ENCODE measurements around the gene SIMC1.

The SIMC1 gene

GRCh38 chr5:176317534-176318374 lies 79.5 kb downstream of the SIMC1 start:
- no peak overlapping the region for H3K4me3 Mint-ChIP-seq
- H3K9me3 Mint-ChIP-seq = no peaks in the 10 kb centered on the region
- no peaks in the 10 kb centered on the region for H3K4me1 Mint-ChIP-seq
- no peaks in the 10 kb centered on the region for H3K27me3 Mint-ChIP-seq
- no peak overlapping the region for H3K27ac Mint-ChIP-seq
- H3K36me3 Mint-ChIP-seq (ENCODE audit: low read depth) = peaks cover 23% of the 10 kb centered on the region
- ATAC-seq (no peak), DNase-seq (no peak)

GRCh38 chr5:176319827-176320554 lies 81.8 kb downstream of the SIMC1 start:
- no peak for DNase-seq
- no peak for ATAC-seq
- Mint-ChIP-seq H3K27me3 (no peaks in the 10 kb centered on the region), H3K4me1 (no peaks in the 10 kb centered on the region), H3K4me3 (no peak overlapping the region), H3K36me3 (ENCODE audit: low read depth) (peaks cover 13% of the 10 kb centered on the region), H3K27ac (no peak overlapping the region), H3K9me3 (no peaks in the 10 kb centered on the region)

- Mint-ChIP-seq H3K4me3 (no peak overlapping the region), H3K27ac (no peak overlapping the region), H3K36me3 (ENCODE audit: low read depth) (peaks cover 8% of the 10 kb centered on the region), H3K4me1 (no peaks in the 10 kb centered on the region), H3K9me3 (no peaks in the 10 kb centered on the region), H3K27me3 (no peaks in the 10 kb centered on the region)
- DNase-seq (no peak), ATAC-seq (no peak)
These were observed 82.4 kb downstream of the SIMC1 start for GRCh38 chr5:176320577-176320976.

- H3K36me3 Mint-ChIP-seq (ENCODE audit: low read depth) = peaks cover 29% of the 10 kb centered on the region
- H3K4me3 Mint-ChIP-seq = no peak overlapping the region
- H3K4me1 Mint-ChIP-seq = no peaks in the 10 kb centered on the region
- DNase-seq (no peak), ATAC-seq (no peak)
- no peaks in the 10 kb centered on the region for H3K27me3 Mint-ChIP-seq
- H3K9me3 Mint-ChIP-seq = peaks cover 8% of the 10 kb centered on the region
- no peak overlapping the region for H3K27ac Mint-ChIP-seq
These were observed 96.0 kb downstream of the SIMC1 start for GRCh38 chr5:176334031-176334770.

- DNase-seq = no peak
- H3K27me3 Mint-ChIP-seq = no peaks in the 10 kb centered on the region
- H3K4me1 Mint-ChIP-seq = no peaks in the 10 kb centered on the region
- no peak overlapping the region for H3K4me3 Mint-ChIP-seq
- peaks cover 8% of the 10 kb centered on the region for H3K9me3 Mint-ChIP-seq
- H3K36me3 Mint-ChIP-seq (ENCODE audit: low read depth) = peaks cover 21% of the 10 kb centered on the region
- H3K27ac Mint-ChIP-seq = no peak overlapping the region
- no peak for ATAC-seq
These were observed 99.7 kb downstream of the SIMC1 start for GRCh38 chr5:176337913-176338312.

GRCh38 chr5:176339304-176339703 lies 101.1 kb downstream of the SIMC1 start:
- Mint-ChIP-seq H3K4me3 (no peak overlapping the region), H3K27ac (no peak overlapping the region), H3K27me3 (no peaks in the 10 kb centered on the region), H3K4me1 (no peaks in the 10 kb centered on the region), H3K36me3 (ENCODE audit: low read depth) (peaks cover 18% of the 10 kb centered on the region), H3K9me3 (no peaks in the 10 kb centered on the region)
- DNase-seq = no peak
- no peak for ATAC-seq

GRCh38 chr5:176341325-176342157 lies 103.3 kb downstream of the SIMC1 start:
- Mint-ChIP-seq H3K4me1 (no peaks in the 10 kb centered on the region), H3K4me3 (no peak overlapping the region), H3K36me3 (ENCODE audit: low read depth) (peaks cover 22% of the 10 kb centered on the region), H3K9me3 (no peaks in the 10 kb centered on the region), H3K27ac (peak overlapping the region; percentile 29), H3K27me3 (no peaks in the 10 kb centered on the region)
- DNase-seq (no peak), ATAC-seq (no peak)

GRCh38 chr5:176342158-176342483 lies 103.9 kb downstream of the SIMC1 start:
- no peak for DNase-seq
- no peak for ATAC-seq
- no peaks in the 10 kb centered on the region for H3K4me1 Mint-ChIP-seq
- no peak overlapping the region for H3K27ac Mint-ChIP-seq
- peaks cover 20% of the 10 kb centered on the region for H3K36me3 Mint-ChIP-seq (ENCODE audit: low read depth)
- H3K9me3 Mint-ChIP-seq = no peaks in the 10 kb centered on the region
- no peak overlapping the region for H3K4me3 Mint-ChIP-seq
- no peaks in the 10 kb centered on the region for H3K27me3 Mint-ChIP-seq

GRCh38 chr5:176342766-176343458 lies 104.7 kb downstream of the SIMC1 start:
- no peak for ATAC-seq
- no peak for DNase-seq
- H3K36me3 Mint-ChIP-seq (ENCODE audit: low read depth) = peaks cover 25% of the 10 kb centered on the region

GRCh38 chr5:176350416-176350815 lies 112.2 kb downstream of the SIMC1 start:
- no peak for DNase-seq
- peaks cover 45% of the 10 kb centered on the region for H3K36me3 Mint-ChIP-seq (ENCODE audit: low read depth)
- H3K4me3 Mint-ChIP-seq = no peak overlapping the region
- no peak for ATAC-seq
- peaks cover 8% of the 10 kb centered on the region for H3K4me1 Mint-ChIP-seq
- H3K9me3 Mint-ChIP-seq = no peaks in the 10 kb centered on the region
- H3K27me3 Mint-ChIP-seq = no peaks in the 10 kb centered on the region
- peak overlapping the region; percentile 59 for H3K27ac Mint-ChIP-seq

More at GRCh38 chr5:176342766-176343458, 104.7 kb downstream of the SIMC1 start:
- Mint-ChIP-seq H3K27me3 (no peaks in the 10 kb centered on the region), H3K4me3 (no peak overlapping the region), H3K4me1 (no peaks in the 10 kb centered on the region), H3K27ac (no peak overlapping the region), H3K9me3 (no peaks in the 10 kb centered on the region)

GRCh38 chr5:176352116-176352878 lies 114.1 kb downstream of the SIMC1 start:
- DNase-seq = no peak
- Mint-ChIP-seq H3K27ac (peak overlapping the region; percentile 47), H3K4me3 (no peak overlapping the region), H3K27me3 (no peaks in the 10 kb centered on the region), H3K4me1 (peaks cover 10% of the 10 kb centered on the region), H3K36me3 (ENCODE audit: low read depth) (peaks cover 36% of the 10 kb centered on the region), H3K9me3 (no peaks in the 10 kb centered on the region)
- no peak for ATAC-seq

- H3K4me3 Mint-ChIP-seq = no peak overlapping the region
- H3K4me1 Mint-ChIP-seq = peaks cover 19% of the 10 kb centered on the region
- no peak for DNase-seq
- ATAC-seq = no peak
- H3K36me3 Mint-ChIP-seq (ENCODE audit: low read depth) = peaks cover 34% of the 10 kb centered on the region
- H3K27ac Mint-ChIP-seq = no peak overlapping the region
- H3K9me3 Mint-ChIP-seq = no peaks in the 10 kb centered on the region
- H3K27me3 Mint-ChIP-seq = no peaks in the 10 kb centered on the region
These were observed 115.3 kb downstream of the SIMC1 start for GRCh38 chr5:176353533-176353932.
